ENCODE results near the gene SF3B2.
"Not testable (repeated sequence)": the region's sequence is repeated elsewhere in the genome, so short reads cannot be mapped to it uniquely, and the experiment has no call there.

Gene SF3B2

GRCh38 chr11:66020212-66020611 is 32.0 kb upstream of the SF3B2 start:
- DNase-seq: no peak

- DNase-seq: no peak
Measured at GRCh38 chr11:66020618-66021357, 31.4 kb upstream of the SF3B2 start.

- peak; percentile 32 to 88 for DNase-seq
Measured at GRCh38 chr11:66022401-66023185, 29.6 kb upstream of the SF3B2 start.

DNA sequence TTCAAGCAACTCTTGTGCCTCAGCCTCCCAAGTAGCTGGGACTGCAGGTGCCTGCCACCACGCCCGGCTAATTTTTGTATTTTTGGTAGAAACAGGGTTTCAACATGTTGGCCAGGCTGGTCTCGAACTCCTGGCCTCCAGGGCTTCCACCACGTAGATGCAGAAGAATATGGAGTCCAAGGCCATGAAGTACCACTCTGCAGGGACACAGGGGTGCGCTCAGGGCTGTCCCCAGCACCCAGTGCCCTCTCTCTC is 29.1 kb upstream of the SF3B2 start:
- DNase-seq: not testable (repeated sequence)

- DNase-seq: no peak
Measured at GRCh38 chr11:66026017-66026529, 26.1 kb upstream of the SF3B2 start, which contains the start of gene CATSPER1. TSS of gene CATSPER1 (minus strand) at chr11:66026479. CDS start at chr11:66026379, 100 bp downstream.

DNA sequence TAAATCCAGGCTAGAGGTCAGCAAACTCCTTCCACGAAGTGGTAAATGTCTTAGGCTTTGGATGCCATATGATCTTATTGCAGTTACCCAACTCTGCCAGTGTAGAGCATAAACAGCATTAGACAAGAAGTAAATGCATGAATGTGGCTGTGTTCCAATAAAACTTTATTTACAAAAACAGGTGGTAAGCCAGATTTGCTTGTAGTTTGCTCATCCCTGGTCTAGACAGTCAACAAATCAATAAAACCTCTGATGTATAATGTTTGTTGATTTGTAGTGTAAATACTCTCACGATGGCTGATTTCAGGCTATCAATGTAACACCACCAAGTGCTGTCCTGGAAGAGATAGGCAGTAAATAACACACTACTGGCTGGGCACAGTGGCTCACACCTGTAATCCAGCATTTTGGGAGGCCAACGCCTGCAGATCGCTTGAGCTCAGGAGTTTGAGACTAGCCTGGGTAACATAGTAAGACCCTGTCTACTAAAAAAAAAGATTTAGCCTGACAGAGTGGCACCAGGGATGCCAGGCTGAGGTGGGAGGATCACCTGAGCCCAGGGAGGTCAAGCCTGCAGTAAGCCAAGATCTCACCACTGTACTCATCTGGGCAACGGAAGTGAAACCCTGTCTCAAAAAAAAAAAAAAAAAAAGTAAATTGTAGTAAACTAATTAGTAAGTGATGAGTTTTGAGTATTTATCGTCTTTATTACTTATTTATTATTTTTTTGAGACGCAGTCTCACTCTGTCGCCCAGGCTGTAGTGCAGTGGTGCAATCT is 19.0 kb upstream of the SF3B2 start:
- no peak for DNase-seq

- DNase-seq: no peak
Measured at GRCh38 chr11:66035653-66036333, 16.4 kb upstream of the SF3B2 start.

GRCh38 chr11:66036334-66036710 is 15.8 kb upstream of the SF3B2 start:
- DNase-seq: no peak

DNA sequence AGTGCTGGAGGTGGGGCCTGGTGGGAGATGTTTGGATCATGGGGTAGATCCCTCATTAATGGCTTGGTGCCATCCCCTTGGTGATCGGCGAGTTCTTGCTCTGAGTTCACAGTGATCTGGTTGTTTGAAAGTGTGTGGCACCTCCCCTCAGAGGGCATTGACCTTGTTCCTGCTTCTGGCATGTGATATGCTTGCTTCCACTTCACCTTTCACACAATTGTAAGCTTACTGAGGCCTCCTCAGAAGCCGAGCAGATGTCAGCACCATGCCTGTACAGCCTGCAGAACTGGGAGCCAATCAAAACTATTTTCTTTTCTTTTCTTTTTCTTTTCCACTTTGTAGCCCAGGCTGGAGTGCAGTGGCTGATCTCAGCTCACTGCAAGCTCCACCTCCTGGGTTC is 14.8 kb upstream of the SF3B2 start:
- no peak for DNase-seq

- DNase-seq: no peak
Measured at GRCh38 chr11:66039765-66040164, 12.4 kb upstream of the SF3B2 start.

GRCh38 chr11:66042227-66042995 is 9.8 kb upstream of the SF3B2 start:
- DNase-seq: no peak

DNA sequence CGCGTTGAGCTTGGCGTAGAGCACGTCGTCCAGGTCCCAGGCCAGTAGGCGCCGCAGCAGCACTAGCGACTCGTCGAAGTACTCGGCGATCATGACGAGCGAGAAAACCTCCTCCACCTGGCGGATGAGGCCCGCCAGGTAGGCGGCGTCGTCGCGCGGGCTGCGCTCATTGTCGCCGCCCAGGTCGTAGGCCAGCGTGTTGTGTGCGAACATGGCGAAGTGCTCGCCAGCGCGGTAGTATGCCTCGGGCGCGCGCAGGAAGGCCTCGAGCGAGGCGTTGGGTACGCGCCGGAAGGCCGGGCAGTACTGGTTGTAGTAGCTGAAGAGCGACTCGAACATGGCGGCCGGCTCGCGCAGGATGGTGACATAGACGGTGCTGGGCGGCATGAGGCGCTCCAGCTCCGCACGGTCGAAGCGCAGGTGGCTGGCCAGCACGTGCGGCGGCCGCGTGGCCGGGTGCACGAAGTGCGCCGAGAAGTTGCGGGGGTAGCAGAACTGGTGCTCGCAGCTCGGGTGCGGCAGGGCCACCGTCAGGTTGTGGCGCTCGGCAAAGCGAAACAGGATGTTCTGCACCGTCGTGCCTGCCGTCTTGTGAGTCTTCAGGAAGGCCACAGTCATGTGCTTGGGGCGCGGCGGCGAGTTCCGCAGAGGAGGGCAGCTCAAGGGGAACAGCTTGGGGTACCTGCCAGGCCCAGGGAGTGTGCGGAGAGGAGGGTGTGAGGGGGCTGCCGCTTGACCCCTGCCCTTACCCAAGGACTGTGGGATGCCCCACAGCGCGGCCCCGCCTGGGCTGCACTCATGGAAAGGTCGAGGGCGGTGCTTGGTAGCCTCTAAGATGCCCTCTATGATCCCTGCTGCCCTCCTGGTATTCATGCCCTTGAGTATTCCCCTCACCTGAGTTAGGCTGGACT is 8.9 kb upstream of the SF3B2 start:
- DNase-seq: no peak

GRCh38 chr11:66044757-66045156 is 7.4 kb upstream of the SF3B2 start:
- no peak for DNase-seq

DNA sequence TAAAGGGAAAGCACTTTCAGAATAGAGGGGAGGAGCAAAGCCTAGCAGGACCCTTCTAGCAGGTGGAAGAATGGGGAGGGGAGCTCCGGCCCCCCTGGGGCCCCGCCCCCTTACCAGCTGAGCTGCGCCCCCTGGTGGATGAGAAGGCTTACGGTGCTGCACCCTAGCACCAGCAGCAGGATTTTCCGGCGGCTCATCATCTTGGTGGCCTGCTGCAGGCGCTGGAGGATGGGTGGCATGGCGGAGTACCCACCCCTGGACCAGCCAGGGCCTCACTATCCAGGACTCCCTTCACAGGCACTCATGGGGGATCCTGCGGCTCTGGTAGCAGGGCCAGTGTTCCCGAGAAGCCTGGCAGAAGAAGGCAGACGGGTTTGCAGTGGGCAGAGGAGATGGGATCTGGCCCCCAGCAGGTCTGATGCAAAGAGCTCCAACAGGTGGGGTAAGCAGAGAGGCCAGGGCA is 7.0 kb upstream of the SF3B2 start:
- DNase-seq: peak; percentile 36 to 80

DNA sequence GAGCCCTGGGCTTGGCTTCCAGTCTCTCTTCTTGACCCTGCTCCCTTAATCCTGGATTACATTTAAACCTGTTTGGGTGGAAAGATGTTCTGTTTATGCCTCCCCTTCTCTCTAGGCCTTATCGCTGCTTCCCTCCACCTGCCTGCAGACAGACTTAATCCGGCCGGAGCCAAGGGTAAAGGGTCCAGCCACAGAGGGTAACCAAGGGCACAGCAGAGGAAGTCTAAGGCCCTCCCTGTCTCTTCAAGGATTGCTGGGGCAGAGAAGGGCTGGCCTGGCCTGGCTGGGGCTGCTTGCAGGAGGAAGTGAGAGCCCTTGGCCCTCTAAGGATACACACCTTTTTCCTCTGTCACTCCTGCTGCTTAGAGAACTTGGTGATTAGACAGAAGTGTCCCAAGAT is 5.3 kb upstream of the SF3B2 start:
- DNase-seq: no peak

DNA sequence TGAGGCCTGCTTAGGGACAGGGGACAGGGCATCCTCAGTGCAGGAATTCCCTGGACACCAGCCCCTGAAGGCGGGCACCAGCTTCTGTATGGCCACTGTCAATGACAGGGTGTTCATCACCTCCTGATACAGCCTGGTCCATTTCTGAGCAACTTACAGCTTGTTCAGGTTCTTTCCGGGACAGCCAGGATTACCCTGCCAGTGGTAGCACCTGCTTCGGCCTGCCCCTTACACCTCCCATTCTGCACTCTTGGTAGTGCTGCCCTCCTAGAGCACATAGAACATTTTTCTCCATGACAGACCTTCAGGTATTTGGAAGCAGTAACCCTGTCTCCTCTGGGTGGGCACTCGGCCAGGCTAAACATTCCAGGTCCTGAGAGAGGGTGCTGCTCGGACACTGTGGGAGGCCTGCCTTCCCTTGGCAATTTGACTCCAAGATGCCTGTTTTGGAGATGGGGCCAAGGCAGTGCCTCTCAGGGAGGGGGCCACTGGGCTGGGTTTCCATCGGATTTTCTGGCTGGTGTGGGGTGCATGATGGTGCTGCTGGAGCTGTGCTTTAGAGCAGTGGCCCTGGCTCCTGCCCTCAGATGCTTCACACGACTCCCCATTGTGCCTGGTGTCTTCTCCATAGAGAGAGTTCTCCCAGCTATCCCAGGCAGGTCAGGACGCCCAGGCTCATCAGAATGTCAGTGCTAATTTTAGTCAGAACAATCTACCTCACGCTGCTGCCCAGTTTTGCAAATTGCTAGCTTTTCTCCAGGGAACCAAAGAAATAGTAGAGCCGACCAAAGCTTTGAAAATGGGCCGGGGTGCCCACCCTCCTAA is 4.4 kb upstream of the SF3B2 start:
- DNase-seq: no peak

- no peak for DNase-seq
Measured at GRCh38 chr11:66048547-66049323, 3.4 kb upstream of the SF3B2 start, which contains the start of gene GAL3ST3. TSS of gene GAL3ST3 (minus strand) at chr11:66049161. CDS start at chr11:66045415, 3,746 bp downstream.

DNA sequence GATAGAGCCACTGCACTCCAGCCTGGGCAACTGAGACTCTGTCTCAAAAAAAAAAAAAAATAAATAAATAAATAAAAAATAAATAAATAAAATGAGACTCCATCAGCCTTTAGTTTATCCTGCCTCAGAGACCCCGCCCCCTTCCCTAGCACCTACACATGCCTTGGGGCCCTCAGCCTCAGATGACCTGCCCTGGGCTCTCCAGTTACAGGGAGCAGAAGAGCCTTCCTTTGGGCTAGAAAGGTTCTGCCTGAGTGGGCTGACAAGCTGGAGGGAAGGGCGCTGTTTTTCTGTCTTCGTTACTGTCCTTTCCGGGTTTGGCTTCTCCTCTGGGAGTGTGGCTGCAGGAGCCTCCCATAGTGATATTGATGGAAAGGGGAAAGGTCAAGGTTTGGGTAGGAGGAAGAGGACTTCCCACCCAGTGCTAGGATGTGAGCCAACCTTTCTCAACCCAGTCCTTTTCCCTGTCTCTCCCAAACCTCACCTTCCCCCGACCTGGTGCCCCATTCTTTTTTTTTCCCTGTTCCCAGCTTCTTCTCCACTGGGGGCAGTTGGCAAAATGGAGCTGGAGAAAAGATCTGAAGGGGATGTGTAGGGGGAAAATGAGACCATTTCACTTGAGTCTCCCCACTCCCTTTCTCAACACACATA is 1.5 kb upstream of the SF3B2 start:
- DNase-seq: no peak

DNA sequence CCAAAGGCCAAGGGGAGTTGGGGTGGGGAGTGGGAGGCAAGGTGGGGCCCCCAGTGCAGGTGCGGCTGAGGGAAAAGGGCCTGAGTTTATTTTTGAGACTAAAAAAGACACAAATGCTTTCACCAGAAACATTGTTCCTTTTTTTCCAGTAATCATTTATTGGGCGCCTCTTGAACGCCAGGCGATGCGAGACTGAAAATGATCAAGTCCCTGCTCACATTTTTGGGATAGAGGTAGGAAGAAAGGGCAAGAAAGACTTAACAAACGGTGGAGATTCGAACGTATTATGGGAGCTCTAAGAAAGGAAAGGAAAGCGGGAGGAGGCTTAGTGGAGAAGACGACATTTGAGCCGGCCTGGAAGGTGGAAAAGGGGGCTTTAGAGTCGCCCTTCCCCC is 796 bp upstream of the SF3B2 start:
- DNase-seq: no peak
